GM12878 (cell line): ENCODE measurements around the gene DEFB125. TPM values are rescaled to one million over a fixed set of nuclear protein-coding genes. Genes with fewer than 3 reads are reported as not detected.

Experiments
- CEBPB ChIP-seq, 2 experiments: fragments of 150-350 bp in 1 of 2; IDR thresholded peaks; 2 replicates each; pipeline ENCODE4 v1.6.1; 2012 to 2014; ENCODE audit warnings: low read depth in 2 of 2, low read length in 2 of 2, borderline replicate concordance in 1 of 2, inconsistent platforms in 1 of 2
- CUX1 ChIP-seq: IDR thresholded peaks from 2 replicates; pipeline ENCODE4 v1.6.1; 2012; ENCODE audit warnings: improper control_type of control experiment, low read depth, low read length; ENCODE audit not compliant: insufficient replicate concordance
- GABPA ChIP-seq: IDR thresholded peaks from 2 replicates; pipeline ENCODE4 v1.6.1; 2014; ENCODE audit warnings: antibody characterized with exemption, low read depth, mild to moderate bottlenecking, inconsistent platforms
- IKZF2 ChIP-seq, 2 experiments: fragments of 450-650 bp; IDR thresholded peaks; 2 replicates each; pipeline ENCODE4 v1.6.1; 2017; ENCODE audit warnings: mild to moderate bottlenecking in 2 of 2, moderate library complexity in 2 of 2
- MEF2B ChIP-seq: fragments of 450-650 bp; IDR thresholded peaks from 2 replicates; pipeline ENCODE4 v1.6.1; 2018; ENCODE audit warnings: mild to moderate bottlenecking, moderate library complexity; ENCODE audit not compliant: partially characterized antibody, poor library complexity, severe bottlenecking
- TCF12 ChIP-seq: IDR thresholded peaks from 2 replicates; pipeline ENCODE4 v1.6.1; 2011; ENCODE audit warnings: low read depth, mild to moderate bottlenecking, low read length
- ZNF24 ChIP-seq: fragments of 450-650 bp; IDR thresholded peaks from 2 replicates; pipeline ENCODE4 v1.6.1; 2017; ENCODE audit warnings: antibody characterized with exemption, mild to moderate bottlenecking
- polyA plus RNA-seq, 11 experiments: library from polyadenylated mRNA; depleted of rRNA in 4 of 11; unstranded in 6 of 11; stranded (reverse) in 5 of 11; fragments of >200 nt; fragmentation: Nextera tagmentation in 4 of 11; fragmentation: Illumina TruSeq in 1 of 11; extraction: Ambion mirVana in 4 of 11; extraction: Trizol in 1 of 11; gene quantifications; 1 replicate in 1 of 11; 2 replicates in 10 of 11; pipeline versions ENCODE4 v1.2.1 to v1.2.3, GENCODE V29; 2011 to 2016; ENCODE audit warnings: inconsistent platforms in 2 of 11, missing spikeins in 2 of 11, low read depth in 1 of 11
- total RNA-seq, 4 experiments: library from RNA; depleted of rRNA in 3 of 4; stranded (reverse); fragments of >200 nt in 3 of 4; fragmentation: Illumina TruSeq in 1 of 4; extraction: Trizol in 1 of 4; gene quantifications; 2 replicates each; pipeline versions ENCODE4 v1.2.1 to v1.2.3, GENCODE V29; 2013 to 2021

Gene DEFB125
- total and polyA plus RNA-seq, 10 of the 15 experiments (the other 5 are each of a cell fraction or from before 2014, with no cell fraction given): not detected

DNA sequence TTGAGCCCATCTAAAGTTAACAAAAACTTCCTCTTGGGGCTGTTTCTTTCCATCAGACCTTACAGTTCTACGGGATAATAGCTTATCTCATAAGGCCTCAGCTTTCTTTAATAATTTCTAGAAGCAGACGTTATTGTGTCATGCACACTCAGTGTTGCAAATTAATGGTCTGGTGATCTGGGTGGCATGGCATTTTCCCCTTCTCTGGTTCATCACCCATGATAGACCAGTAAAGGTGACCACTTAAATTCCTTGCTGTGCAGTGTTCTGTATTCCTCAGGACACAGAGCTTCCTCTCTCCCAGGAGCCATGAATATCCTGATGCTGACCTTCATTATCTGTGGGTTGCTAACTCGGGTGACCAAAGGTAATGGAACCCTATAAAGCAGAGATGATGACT lies at the start of gene DEFB125 (continued):
- no peak for TF ChIP-seq CUX1
- no peak for TF ChIP-seq MEF2B
- TF ChIP-seq GABPA: no peak
- TF ChIP-seq IKZF2 (IDR thresholded peaks at IDR 0.05): no peak
- TF ChIP-seq TCF12: no peak
- TF ChIP-seq CEBPB (IDR thresholded peaks at IDR 0.05; ENCODE audit: borderline replicate concordance in 1 of 2, low read depth in 2 of 2, low read length in 2 of 2): no peak
- no peak for TF ChIP-seq ZNF24
